ENCODE data around the gene DNLZ. TPM values are rescaled to one million over a fixed set of nuclear protein-coding genes. Genes with fewer than 3 reads are reported as not detected.
"Not testable (repeated sequence)": the region's sequence is repeated elsewhere in the genome, so short reads cannot be mapped to it uniquely, and the experiment has no call there.

DNLZ gene
- total and polyA plus RNA-seq, 2 donors (not counting 3 experiments of a cell fraction or from before 2014, with no cell fraction given), result 26.9 to 38.4 TPM

DNA sequence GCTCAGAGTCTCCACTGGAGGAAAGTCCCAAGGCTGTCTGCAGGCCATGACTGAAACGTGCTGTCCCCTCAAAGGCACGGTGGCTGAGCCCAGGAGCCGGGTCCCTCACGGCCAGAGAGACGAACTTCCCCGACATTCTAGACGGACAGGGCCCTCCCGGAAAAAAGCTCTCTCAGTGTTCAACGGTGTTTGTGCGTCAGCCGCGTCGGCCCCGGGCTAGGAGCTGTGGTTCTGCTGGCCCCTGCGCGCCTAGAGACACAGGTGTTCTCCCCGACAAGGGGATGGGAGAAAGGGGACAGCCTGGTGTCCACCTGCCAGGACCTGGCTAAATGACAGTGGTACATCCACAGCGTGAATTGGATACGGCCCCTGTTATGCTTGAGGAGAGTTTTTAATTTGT, 42.0 kb downstream of the DNLZ start:
- H3K27ac ChIP-seq (ENCODE audit: insufficient read depth, low read depth, low read length), result no peak overlapping the region
- H3K4me2 ChIP-seq (ENCODE audit: insufficient read depth, low read length), result no peak overlapping the region
- BruUV-seq (replicated peaks), result no TSS peak
- H3K4me1 ChIP-seq (ENCODE audit: control insufficient read depth, extremely low read depth, insufficient read depth, low read length), result peaks cover 7% of the 10 kb centered on the region
- no peak for TF ChIP-seq POLR2AphosphoS5 (IDR thresholded peaks at IDR 0.05; ENCODE audit: insufficient read depth, low read depth, low read length)
- no peak for TF ChIP-seq FOS (IDR thresholded peaks at IDR 0.05; ENCODE audit: borderline replicate concordance, insufficient read depth, low read length)
- TF ChIP-seq, protein P1, sequence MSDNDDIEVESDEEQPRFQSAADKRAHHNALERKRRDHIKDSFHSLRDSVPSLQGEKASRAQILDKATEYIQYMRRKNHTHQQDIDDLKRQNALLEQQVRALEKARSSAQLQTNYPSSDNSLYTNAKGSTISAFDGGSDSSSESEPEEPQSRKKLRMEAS (IDR thresholded peaks at IDR 0.05; ENCODE audit: insufficient read depth, insufficient read length), result no peak
- TF ChIP-seq, protein P2, sequence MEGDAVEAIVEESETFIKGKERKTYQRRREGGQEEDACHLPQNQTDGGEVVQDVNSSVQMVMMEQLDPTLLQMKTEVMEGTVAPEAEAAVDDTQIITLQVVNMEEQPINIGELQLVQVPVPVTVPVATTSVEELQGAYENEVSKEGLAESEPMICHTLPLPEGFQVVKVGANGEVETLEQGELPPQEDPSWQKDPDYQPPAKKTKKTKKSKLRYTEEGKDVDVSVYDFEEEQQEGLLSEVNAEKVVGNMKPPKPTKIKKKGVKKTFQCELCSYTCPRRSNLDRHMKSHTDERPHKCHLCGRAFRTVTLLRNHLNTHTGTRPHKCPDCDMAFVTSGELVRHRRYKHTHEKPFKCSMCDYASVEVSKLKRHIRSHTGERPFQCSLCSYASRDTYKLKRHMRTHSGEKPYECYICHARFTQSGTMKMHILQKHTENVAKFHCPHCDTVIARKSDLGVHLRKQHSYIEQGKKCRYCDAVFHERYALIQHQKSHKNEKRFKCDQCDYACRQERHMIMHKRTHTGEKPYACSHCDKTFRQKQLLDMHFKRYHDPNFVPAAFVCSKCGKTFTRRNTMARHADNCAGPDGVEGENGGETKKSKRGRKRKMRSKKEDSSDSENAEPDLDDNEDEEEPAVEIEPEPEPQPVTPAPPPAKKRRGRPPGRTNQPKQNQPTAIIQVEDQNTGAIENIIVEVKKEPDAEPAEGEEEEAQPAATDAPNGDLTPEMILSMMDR (IDR thresholded peaks at IDR 0.05; ENCODE audit: extremely low read depth in 1 of 2, insufficient read depth in 1 of 2, low read depth in 1 of 2, low read length in 2 of 2), result no peak
- no peak for TF ChIP-seq POLR2A (IDR thresholded peaks at IDR 0.05; ENCODE audit: low read depth, low read length)
- H3K79me2 ChIP-seq (ENCODE audit: control insufficient read depth, insufficient read depth, low read length), result no peaks in the 10 kb centered on the region
- H2AFZ ChIP-seq (ENCODE audit: low read depth, low read length), result no peak overlapping the region
- DNase-seq (ENCODE audit: low read depth, low spot score) (no peak), FAIRE-seq (no peak)
- intact Hi-C loops (cut with micrococcal nuclease), result no loop called here
- H3K9me3 ChIP-seq (replicated peaks; ENCODE audit: control insufficient read depth, insufficient read depth, low read length), result no peaks in the 10 kb centered on the region
- H3K9ac ChIP-seq (replicated peaks; ENCODE audit: extremely low read depth, insufficient read depth, low read length), result no peak overlapping the region
- ChIA-PET CTCF (no interaction called here), POLR2A (no interaction called here)
- no peak overlapping the region for H3K4me3 ChIP-seq (replicated peaks in 1 of 3; ENCODE audit: insufficient read depth in 1 of 3, low read depth in 1 of 3, low read length in 3 of 3)
- H3K27me3 ChIP-seq (ENCODE audit: control insufficient read depth in 2 of 2, insufficient read depth in 2 of 2, low read length in 2 of 2), result no peaks in the 10 kb centered on the region
- no peaks in the 10 kb centered on the region for H4K20me1 ChIP-seq (replicated peaks; ENCODE audit: control insufficient read depth, extremely low read depth, insufficient read depth, low read length)
- H3K9me1 ChIP-seq (replicated peaks; ENCODE audit: control insufficient read depth, extremely low read depth, insufficient read depth, low read length), result no peaks in the 10 kb centered on the region
- H3K36me3 ChIP-seq (ENCODE audit: control insufficient read depth in 2 of 2, extremely low read depth in 1 of 2, insufficient read depth in 2 of 2, low read length in 2 of 2), result no peaks in the 10 kb centered on the region
- dilution Hi-C loops (cut with MboI; ENCODE audit: extremely low pct_ligation_motif_present, low sequenced_read_pairs), result no loop called here

DNA sequence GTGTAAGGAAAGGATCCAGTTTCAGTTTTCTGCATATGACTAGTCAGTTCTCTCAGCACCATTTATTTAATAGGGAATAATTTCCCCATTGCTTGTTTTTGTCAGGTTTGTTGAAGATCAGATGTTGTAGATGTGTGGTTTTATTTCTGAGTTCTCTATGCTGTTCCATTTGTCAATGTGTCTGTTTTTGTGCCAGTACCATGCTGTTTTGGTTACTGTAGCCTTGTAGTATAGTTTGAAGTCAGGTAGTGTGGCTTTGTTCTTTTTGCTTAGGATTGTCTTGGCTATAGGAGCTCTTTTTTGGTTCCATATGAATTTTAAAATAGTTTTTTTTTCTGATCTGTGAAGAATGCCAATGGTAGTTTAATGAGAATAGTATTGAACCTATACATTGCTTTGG, 42.6 kb downstream of the DNLZ start:
- H3K9me1 ChIP-seq (replicated peaks; ENCODE audit: control insufficient read depth, extremely low read depth, insufficient read depth, low read length); dilution Hi-C loops (cut with MboI; ENCODE audit: extremely low pct_ligation_motif_present, low sequenced_read_pairs); H3K4me3 ChIP-seq (replicated peaks in 1 of 3; ENCODE audit: insufficient read depth in 1 of 3, low read depth in 1 of 3, low read length in 3 of 3); H3K4me1 ChIP-seq (ENCODE audit: control insufficient read depth, extremely low read depth, insufficient read depth, low read length); H3K79me2 ChIP-seq (ENCODE audit: control insufficient read depth, insufficient read depth, low read length); H3K4me2 ChIP-seq (ENCODE audit: insufficient read depth, low read length); DNase-seq (ENCODE audit: low read depth, low spot score); H3K27me3 ChIP-seq (ENCODE audit: control insufficient read depth in 2 of 2, insufficient read depth in 2 of 2, low read length in 2 of 2); H4K20me1 ChIP-seq (replicated peaks; ENCODE audit: control insufficient read depth, extremely low read depth, insufficient read depth, low read length); POLR2A ChIA-PET; H2AFZ ChIP-seq (ENCODE audit: low read depth, low read length); H3K27ac ChIP-seq (ENCODE audit: insufficient read depth, low read depth, low read length); FAIRE-seq; BruUV-seq (replicated peaks); H3K9ac ChIP-seq (replicated peaks; ENCODE audit: extremely low read depth, insufficient read depth, low read length); H3K36me3 ChIP-seq (ENCODE audit: control insufficient read depth in 2 of 2, extremely low read depth in 1 of 2, insufficient read depth in 2 of 2, low read length in 2 of 2); intact Hi-C loops (cut with micrococcal nuclease); H3K9me3 ChIP-seq (replicated peaks; ENCODE audit: control insufficient read depth, insufficient read depth, low read length); CTCF ChIA-PET: not testable (repeated sequence)

DNA sequence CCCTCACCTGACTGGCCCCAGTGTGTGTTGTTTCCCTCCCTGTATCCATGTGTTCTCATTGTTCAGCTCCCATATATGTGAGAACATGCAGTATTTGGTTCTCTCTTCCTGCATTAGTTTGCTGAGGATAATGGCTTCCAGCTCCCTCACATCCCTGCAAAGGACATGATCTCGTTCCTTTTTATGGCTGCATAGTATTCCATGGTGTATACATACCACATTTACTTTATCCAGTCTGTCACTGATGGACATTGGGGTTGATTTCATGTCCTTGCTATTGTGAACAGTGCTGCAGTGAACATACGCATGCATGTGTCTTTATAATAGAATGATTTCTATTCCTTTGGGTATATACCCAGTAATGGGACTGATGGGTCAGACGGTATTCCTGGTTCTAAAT, 43.6 kb downstream of the DNLZ start:
- dilution Hi-C loops (cut with MboI; ENCODE audit: extremely low pct_ligation_motif_present, low sequenced_read_pairs); H3K79me2 ChIP-seq (ENCODE audit: control insufficient read depth, insufficient read depth, low read length); H3K9ac ChIP-seq (replicated peaks; ENCODE audit: extremely low read depth, insufficient read depth, low read length); POLR2A ChIA-PET; H3K27me3 ChIP-seq (ENCODE audit: control insufficient read depth in 2 of 2, insufficient read depth in 2 of 2, low read length in 2 of 2); CTCF ChIA-PET; H3K4me2 ChIP-seq (ENCODE audit: insufficient read depth, low read length); H3K9me3 ChIP-seq (replicated peaks; ENCODE audit: control insufficient read depth, insufficient read depth, low read length); intact Hi-C loops (cut with micrococcal nuclease); H4K20me1 ChIP-seq (replicated peaks; ENCODE audit: control insufficient read depth, extremely low read depth, insufficient read depth, low read length); H3K27ac ChIP-seq (ENCODE audit: insufficient read depth, low read depth, low read length); H3K36me3 ChIP-seq (ENCODE audit: control insufficient read depth in 2 of 2, extremely low read depth in 1 of 2, insufficient read depth in 2 of 2, low read length in 2 of 2); BruUV-seq (replicated peaks); FAIRE-seq; H2AFZ ChIP-seq (ENCODE audit: low read depth, low read length); DNase-seq (ENCODE audit: low read depth, low spot score); H3K9me1 ChIP-seq (replicated peaks; ENCODE audit: control insufficient read depth, extremely low read depth, insufficient read depth, low read length); H3K4me1 ChIP-seq (ENCODE audit: control insufficient read depth, extremely low read depth, insufficient read depth, low read length); H3K4me3 ChIP-seq (replicated peaks in 1 of 3; ENCODE audit: insufficient read depth in 1 of 3, low read depth in 1 of 3, low read length in 3 of 3): not testable (repeated sequence)

Measured in endothelial cell of umbilical vein (primary cell).